Cardiac muscle cell (in vitro differentiated cells and primary cell): ENCODE results near the gene FOXN3. TPM values are rescaled to one million over a fixed set of nuclear protein-coding genes. Genes with fewer than 3 reads are reported as not detected.

ENCODE experiments used
- DNase-seq, 2 donors: peaks; one replicate each; pipeline versions ENCODE4 v3.0.0 to v3.0.0-alpha.2; 2010 to 2017; ENCODE audit warnings: low read depth in 1 of 2, low spot score in 1 of 2
- H3K27ac ChIP-seq: fragments of 200-600 bp; sonication (generic); 2 replicates; pipeline ENCODE4 v1.5.1; 2016
- H3K27me3 ChIP-seq: fragments of 200-600 bp; sonication (generic); 2 replicates; pipeline ENCODE4 v1.6.0; 2016; ENCODE audit warnings: control low read depth
- H3K36me3 ChIP-seq: fragments of 200-600 bp; sonication (generic); 2 replicates; pipeline ENCODE4 v1.5.1; 2016; ENCODE audit warnings: control low read depth
- H3K4me1 ChIP-seq: fragments of 200-600 bp; sonication (generic); 2 replicates; pipeline ENCODE4 v1.8.1; 2017; ENCODE audit warnings: low read depth, mild to moderate bottlenecking, mixed run types
- H3K4me3 ChIP-seq: fragments of 200-600 bp; sonication (generic); 2 replicates; pipeline ENCODE4 v1.5.1; 2016; ENCODE audit warnings: mild to moderate bottlenecking
- H3K9me3 ChIP-seq: fragments of 200-600 bp; sonication (generic); 2 replicates; pipeline ENCODE4 v1.5.1; 2017; ENCODE audit warnings: low read depth, mild to moderate bottlenecking, control low read depth
- polyA plus RNA-seq: library from polyadenylated mRNA; unstranded; fragments of >200 nt; fragmentation: Nextera tagmentation; extraction: Ambion mirVana; gene quantifications from 2 replicates; pipeline ENCODE4 v1.2.1, GENCODE V29; 2016
- total RNA-seq: library from RNA; depleted of rRNA; stranded (reverse); fragments of >200 nt; gene quantifications from 2 replicates; pipeline ENCODE4 v1.2.3, GENCODE V29; 2016
- TF ChIP-seq, protein P1 (sequence below): IDR thresholded peaks from 2 replicates; pipeline ENCODE4 v1.5.1; 2012; ENCODE audit warnings: low read depth, mild to moderate bottlenecking, low read length

FOXN3 gene
- total and polyA plus RNA-seq, 2 experiments from 2014 or later: 43.8 to 74.8 TPM

DNA sequence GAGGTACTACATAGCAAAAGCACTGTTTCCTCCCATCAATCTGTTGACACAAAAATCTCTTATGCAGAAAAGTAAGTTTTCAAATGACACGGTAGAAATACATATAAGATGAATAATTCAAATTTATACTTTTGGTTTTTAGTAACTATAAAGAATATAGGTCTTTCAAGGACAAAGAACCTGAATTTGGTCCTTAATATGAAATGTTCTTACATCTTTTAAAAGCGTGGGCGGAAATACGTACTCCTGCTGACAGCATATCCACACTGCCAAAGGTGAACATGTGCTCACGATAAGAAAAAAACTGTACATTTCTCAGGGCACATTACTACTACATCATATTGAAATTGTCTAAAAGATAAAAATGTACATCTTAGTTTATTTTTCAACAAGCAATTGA, 127.6 kb downstream of the FOXN3 start:
- Histone ChIP-seq H3K4me3 (no peak overlapping the region), H3K4me1 (no peaks in the 10 kb centered on the region), H3K9me3 (no peaks in the 10 kb centered on the region), H3K27ac (no peak overlapping the region), H3K27me3 (no peaks in the 10 kb centered on the region), H3K36me3 (no peaks in the 10 kb centered on the region)
- no peak for DNase-seq
- TF ChIP-seq, protein P1, sequence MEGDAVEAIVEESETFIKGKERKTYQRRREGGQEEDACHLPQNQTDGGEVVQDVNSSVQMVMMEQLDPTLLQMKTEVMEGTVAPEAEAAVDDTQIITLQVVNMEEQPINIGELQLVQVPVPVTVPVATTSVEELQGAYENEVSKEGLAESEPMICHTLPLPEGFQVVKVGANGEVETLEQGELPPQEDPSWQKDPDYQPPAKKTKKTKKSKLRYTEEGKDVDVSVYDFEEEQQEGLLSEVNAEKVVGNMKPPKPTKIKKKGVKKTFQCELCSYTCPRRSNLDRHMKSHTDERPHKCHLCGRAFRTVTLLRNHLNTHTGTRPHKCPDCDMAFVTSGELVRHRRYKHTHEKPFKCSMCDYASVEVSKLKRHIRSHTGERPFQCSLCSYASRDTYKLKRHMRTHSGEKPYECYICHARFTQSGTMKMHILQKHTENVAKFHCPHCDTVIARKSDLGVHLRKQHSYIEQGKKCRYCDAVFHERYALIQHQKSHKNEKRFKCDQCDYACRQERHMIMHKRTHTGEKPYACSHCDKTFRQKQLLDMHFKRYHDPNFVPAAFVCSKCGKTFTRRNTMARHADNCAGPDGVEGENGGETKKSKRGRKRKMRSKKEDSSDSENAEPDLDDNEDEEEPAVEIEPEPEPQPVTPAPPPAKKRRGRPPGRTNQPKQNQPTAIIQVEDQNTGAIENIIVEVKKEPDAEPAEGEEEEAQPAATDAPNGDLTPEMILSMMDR: no peak

DNA sequence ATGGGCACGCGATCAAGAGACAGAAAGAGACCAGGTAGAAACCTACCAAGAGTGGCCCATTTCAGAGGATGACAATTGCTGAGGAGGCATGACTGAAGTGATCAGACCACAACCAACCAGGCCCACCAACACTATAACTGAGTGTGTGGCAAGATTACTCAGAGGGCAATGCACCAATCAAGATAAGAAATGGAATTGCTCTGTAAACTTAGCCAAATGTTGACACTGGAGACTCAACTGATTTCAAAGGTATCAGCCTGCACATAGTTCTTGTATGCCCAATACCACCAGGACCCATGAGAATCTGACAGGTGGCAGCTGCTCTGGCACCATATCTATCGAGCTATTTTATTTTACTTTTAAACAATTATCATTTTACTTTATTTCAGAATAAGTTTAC, 128.9 kb downstream of the FOXN3 start:
- Histone ChIP-seq H3K9me3 (no peaks in the 10 kb centered on the region), H3K27ac (no peak overlapping the region), H3K4me3 (no peak overlapping the region), H3K36me3 (no peaks in the 10 kb centered on the region), H3K27me3 (no peaks in the 10 kb centered on the region), H3K4me1 (no peaks in the 10 kb centered on the region)
- TF ChIP-seq, protein P1: no peak
- no peak for DNase-seq

DNA sequence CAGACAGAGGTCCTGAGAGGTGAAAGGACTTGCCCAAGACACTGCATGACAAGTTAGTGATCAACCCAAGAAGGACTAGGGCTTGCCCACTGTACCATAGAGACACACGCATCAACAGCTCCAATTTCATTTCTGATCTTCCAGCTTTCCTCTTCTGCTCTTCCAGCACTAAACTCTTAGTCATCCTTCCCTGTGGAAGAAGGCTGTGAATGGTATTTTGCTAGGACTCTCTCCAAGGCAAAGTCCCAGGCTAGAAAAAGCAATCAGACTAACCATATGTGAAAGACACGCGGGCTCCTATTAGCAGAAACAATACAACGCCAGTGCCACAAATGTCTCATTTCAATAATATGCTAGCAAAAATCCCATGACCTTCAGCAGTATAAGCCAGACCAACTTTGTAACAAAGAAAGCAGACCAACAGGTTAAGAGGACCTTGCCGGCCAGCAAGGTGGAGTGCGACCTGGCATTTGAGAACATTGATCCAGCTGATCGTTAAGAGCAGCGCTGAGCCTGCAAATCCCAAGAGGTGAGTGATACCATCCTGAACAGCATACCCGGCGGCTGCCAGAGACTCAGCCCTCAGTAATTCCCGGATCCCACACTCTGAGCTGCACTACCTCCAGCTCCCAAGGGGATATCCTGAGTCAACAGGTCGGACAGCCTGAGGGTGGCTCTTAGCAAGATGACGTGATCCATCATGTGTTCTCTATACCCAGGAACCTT, 132.5 kb downstream of the FOXN3 start:
- TF ChIP-seq, protein P1: no peak
- Histone ChIP-seq H3K9me3 (no peaks in the 10 kb centered on the region), H3K36me3 (no peaks in the 10 kb centered on the region), H3K27ac (no peak overlapping the region), H3K4me1 (peaks cover 8% of the 10 kb centered on the region), H3K27me3 (no peaks in the 10 kb centered on the region), H3K4me3 (no peak overlapping the region)
- DNase-seq: no peak

DNA sequence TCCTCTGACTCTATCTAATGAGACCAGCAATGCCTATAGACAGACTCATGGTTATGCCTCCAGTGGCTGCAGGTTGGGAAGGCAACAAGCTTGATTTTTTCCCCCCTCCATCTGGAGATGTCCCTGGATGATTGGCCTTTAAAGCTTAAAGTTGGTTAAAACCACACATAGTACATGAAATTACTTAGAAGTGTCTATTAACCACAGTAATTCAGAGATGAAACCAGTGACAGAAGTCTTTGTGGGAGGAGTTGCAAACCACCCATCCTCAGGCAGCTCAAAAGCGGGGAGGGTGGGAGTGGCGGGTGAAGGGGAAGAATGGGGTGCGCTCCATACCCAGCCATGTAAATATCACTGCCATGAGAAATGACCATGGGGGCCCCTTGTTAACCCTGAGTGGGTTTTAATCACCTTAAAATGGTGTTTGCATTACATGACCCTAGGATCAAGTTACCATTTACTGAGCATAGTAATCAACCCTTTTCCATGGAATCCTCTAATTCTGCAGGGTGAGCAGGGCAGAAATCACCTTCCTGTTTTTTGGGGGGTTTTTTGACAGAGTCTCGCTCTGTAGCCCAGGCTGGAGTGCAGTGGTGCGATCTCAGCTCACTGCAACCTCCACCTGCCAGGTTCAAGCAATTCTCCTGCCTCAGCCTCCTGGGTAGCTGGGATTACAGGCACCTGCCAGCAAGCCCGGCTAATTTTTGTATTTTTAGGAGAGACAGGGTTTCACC, 133.5 kb downstream of the FOXN3 start:
- Histone ChIP-seq H3K36me3 (no peaks in the 10 kb centered on the region), H3K4me1 (peaks cover 8% of the 10 kb centered on the region), H3K27ac (no peak overlapping the region), H3K27me3 (no peaks in the 10 kb centered on the region), H3K4me3 (no peak overlapping the region), H3K9me3 (no peaks in the 10 kb centered on the region)
- DNase-seq: no peak
- TF ChIP-seq, protein P1: no peak

DNA sequence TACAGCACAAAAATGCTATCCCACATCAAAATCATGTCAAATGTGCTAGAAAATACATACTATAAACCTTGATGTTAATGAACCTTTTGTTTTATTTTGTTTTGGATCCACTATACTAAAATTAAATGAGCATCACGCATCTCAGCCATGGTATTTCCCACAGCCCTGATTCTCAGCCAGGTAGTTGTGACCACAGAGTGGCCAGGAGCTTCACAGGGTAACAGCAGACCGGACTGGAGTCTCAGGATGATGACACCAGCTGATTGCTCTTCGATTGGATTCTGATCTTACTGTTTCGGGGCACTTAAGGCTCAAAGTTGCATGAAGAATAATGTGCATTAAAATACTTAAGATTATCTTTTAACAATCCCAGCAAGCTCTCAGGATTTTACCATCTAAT, 134.8 kb downstream of the FOXN3 start:
- no peaks in the 10 kb centered on the region for H3K27me3 ChIP-seq
- peaks cover 16% of the 10 kb centered on the region for H3K4me1 ChIP-seq
- TF ChIP-seq, protein P1: no peak
- H3K36me3 ChIP-seq: no peaks in the 10 kb centered on the region
- no peak for DNase-seq
- H3K4me3 ChIP-seq: no peak overlapping the region
- no peak overlapping the region for H3K27ac ChIP-seq
- no peaks in the 10 kb centered on the region for H3K9me3 ChIP-seq
